Heart right ventricle (tissue), 16 donors: ENCODE measurements around the gene IBSP. TPM values are rescaled to one million over a fixed set of nuclear protein-coding genes. Genes with fewer than 3 reads are reported as not detected.

Source experiments
- ATAC-seq, 8 donors: fragments of 200-7000 bp; cut with Tn5 transposase; one replicate each; pipeline ENCODE4 v1.9.1; 2020; ENCODE audit warnings: mild to moderate bottlenecking in 8 of 8, moderate library complexity in 8 of 8, moderate number of reproducible peaks in 1 of 8
- DNase-seq, 2 donors: peaks; one replicate each; pipeline ENCODE4 v3.0.0-alpha.2; 2020
- H3K27ac ChIP-seq, 10 donors: fragments of 200-600 bp; sonication (generic) in 2 of 10; one replicate each; pipeline versions ENCODE4 v1.5.0 to v1.8.0; 2020 to 2022; ENCODE audit warnings: mild to moderate bottlenecking in 3 of 10
- H3K27me3 ChIP-seq, 7 donors: fragments of 200-600 bp; one replicate each; pipeline ENCODE4 v1.8.0; 2021 to 2022; ENCODE audit warnings: mild to moderate bottlenecking in 2 of 7
- H3K36me3 ChIP-seq, 9 donors: fragments of 200-600 bp; sonication (generic) in 1 of 9; one replicate each; pipeline versions ENCODE4 v1.5.0 to v1.8.0; 2020 to 2022; ENCODE audit warnings: mild to moderate bottlenecking in 2 of 9
- H3K4me1 ChIP-seq, 9 donors: fragments of 200-600 bp; sonication (generic) in 1 of 9; one replicate each; pipeline versions ENCODE4 v1.5.0 to v1.8.0; 2020 to 2022; ENCODE audit warnings: mild to moderate bottlenecking in 4 of 9
- H3K4me3 ChIP-seq, 10 donors: fragments of 200-600 bp; sonication (generic) in 2 of 10; one replicate each; pipeline versions ENCODE4 v1.5.0 to v1.8.0; 2020 to 2022; ENCODE audit warnings: mild to moderate bottlenecking in 7 of 10, moderate library complexity in 2 of 10
- H3K9me3 ChIP-seq, 11 donors: fragments of 200-600 bp in 10 of 11; sonication (generic) in 2 of 11; one replicate each; pipeline versions ENCODE4 v1.5.0 to v1.8.0; 2013 to 2022; ENCODE audit warnings: mild to moderate bottlenecking in 2 of 11, control low read depth in 1 of 11, moderate library complexity in 1 of 11
- WGBS, 2 donors: extraction: QIAGEN DNeasy Blood & Tissue Kit; methylation state at CpG; one replicate each; pipeline ENCODE4 v1.1.7; 2013; ENCODE audit warnings: inconsistent platforms in 1 of 2; 5-methylcytosine and 5-hydroxymethylcytosine counted together
- intact Hi-C, 10 donors: fragments of 100-400 bp; cut with DNase I; formaldehyde crosslinking; loops; one replicate each; pipeline versions ENCODE4 v1.11.1 to v1.14.2; 2022
- polyA plus RNA-seq, 2 donors: library from polyadenylated mRNA; stranded (reverse); fragments of 200-250 nt; gene quantifications; one replicate each; pipeline ENCODE4 v1.2.3, GENCODE V29; 2013
- total RNA-seq, 10 donors: library from RNA; stranded (reverse); fragmentation: NEBNext Ultra II Directional in 3 of 10; extraction: Animal tissue kit (Norgen Biotek cat#: 25700) in 3 of 10; gene quantifications; one replicate each; pipeline versions ENCODE4 v1.2.1 to v1.2.4, GENCODE V29; 2021 to 2023
- TF ChIP-seq, protein P1 (sequence below), 9 donors: fragments of 200-600 bp; sonication (generic) in 2 of 9; IDR thresholded peaks; one replicate each; pipeline versions ENCODE4 v1.5.0 to v1.8.0; 2021 to 2022; ENCODE audit warnings: antibody characterized with exemption in 9 of 9, mild to moderate bottlenecking in 5 of 9, moderate library complexity in 1 of 9
- donor health status: Arrhythmogenic right ventricular cardiomyopathy.
- donor health status: ischemic (EF 13 %, LVEDD 7.1; RV severe dilation, severe dysfunction).
- donor health status: healthy with polysubstance abuse.
- donor health status: DM: no; HTN: yes; CAD: no.
- donor health status: DM: no; HTN: no; CAD: no.
- donor health status: ischemic (EF 25% LVEDD 6.9; RV normal size, moderate dysfunction).
- donor health status: ischemic (EF 25% LVEDD 5.7; RV mildly dilated, moderate dysfunction).
- donor health status: healthy.
- donor health status: DM: yes; HTN: yes; CAD: no.
- donor health status: Ischemic cardiomyopathy.
- donor health status: ischemic (EF 35%, LVEDD 5.7; RV mildly dilated, moderate dysfunction).
- donor health status: nonischemic (EF 11% LVEDD 7.7; RV severe dilation, severe dysfunction).
- donor health status: DM: yes; HTN: yes; CAD: no.
- donor health status: PGD.
- donor health status: ischemic (EF 29% LVEDD 5.4; RV normal size, mild dysfunction).
- donor health status: nonischemic (EF 23%, LVEDD 6.1; RV moderate dilation, normal function).

IBSP gene
- total and polyA plus RNA-seq, 12 donors = 0.16 TPM; not detected in 11

DNA sequence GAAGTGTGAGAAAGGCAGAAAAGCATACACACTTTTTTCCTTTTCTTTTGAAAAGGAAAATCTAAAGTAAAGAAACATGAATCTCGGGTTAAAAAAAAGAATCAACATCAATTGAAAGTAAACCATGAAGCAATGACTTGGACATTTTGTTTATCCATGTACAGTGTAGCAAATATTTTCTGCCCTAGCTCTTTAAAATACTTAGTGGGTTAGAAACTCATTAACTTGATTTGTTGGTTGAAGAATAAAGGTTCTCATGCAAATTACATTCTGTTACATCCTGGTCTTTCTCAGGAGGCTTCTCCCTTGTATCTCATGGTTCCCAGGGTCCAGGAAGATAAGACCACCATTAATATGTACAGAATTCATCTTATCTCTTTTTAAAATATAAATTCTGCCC lies 24.4 kb downstream of the IBSP start:
- peaks cover 0 to 4% (median 0%) of the 10 kb centered on the region in 11 donors for H3K9me3 ChIP-seq
- TF ChIP-seq, protein P1, sequence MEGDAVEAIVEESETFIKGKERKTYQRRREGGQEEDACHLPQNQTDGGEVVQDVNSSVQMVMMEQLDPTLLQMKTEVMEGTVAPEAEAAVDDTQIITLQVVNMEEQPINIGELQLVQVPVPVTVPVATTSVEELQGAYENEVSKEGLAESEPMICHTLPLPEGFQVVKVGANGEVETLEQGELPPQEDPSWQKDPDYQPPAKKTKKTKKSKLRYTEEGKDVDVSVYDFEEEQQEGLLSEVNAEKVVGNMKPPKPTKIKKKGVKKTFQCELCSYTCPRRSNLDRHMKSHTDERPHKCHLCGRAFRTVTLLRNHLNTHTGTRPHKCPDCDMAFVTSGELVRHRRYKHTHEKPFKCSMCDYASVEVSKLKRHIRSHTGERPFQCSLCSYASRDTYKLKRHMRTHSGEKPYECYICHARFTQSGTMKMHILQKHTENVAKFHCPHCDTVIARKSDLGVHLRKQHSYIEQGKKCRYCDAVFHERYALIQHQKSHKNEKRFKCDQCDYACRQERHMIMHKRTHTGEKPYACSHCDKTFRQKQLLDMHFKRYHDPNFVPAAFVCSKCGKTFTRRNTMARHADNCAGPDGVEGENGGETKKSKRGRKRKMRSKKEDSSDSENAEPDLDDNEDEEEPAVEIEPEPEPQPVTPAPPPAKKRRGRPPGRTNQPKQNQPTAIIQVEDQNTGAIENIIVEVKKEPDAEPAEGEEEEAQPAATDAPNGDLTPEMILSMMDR (IDR thresholded peaks at IDR 0.05) = no peak
- H3K4me1 ChIP-seq = no peaks in the 10 kb centered on the region
- intact Hi-C loops = no loop called here
- DNase-seq (no peak), ATAC-seq (no peak)
- H3K27me3 ChIP-seq = no peaks in the 10 kb centered on the region
- no peaks in the 10 kb centered on the region for H3K36me3 ChIP-seq
- no peak overlapping the region for H3K27ac ChIP-seq
- 79 to 83% methylated on average over 1 of the region's 1 CpG for WGBS, 2 donors
- H3K4me3 ChIP-seq = no peak overlapping the region

DNA sequence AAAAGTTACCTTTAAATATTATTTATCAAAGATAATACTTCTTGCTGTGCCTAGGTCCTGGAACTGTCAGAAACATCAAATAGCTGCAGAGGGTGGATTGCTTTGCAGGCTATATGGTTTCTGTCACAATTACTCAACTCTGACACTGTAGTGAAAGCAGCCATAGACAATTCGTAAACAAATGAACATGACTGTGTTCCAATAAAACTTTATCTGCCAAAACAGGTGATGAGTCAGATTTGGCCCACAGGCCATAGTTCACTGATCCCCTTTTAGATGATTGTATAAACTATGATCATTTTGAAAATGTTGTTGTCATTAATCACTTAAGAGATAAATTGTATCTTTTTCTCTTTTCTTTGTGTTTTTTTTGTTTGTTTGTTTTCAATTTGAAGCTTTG lies 25.0 kb downstream of the IBSP start:
- Histone ChIP-seq H3K4me1 (no peaks in the 10 kb centered on the region), H3K27me3 (no peaks in the 10 kb centered on the region), H3K9me3 (peaks cover 0 to 4% (median 0%) of the 10 kb centered on the region in 11 donors), H3K27ac (no peak overlapping the region), H3K4me3 (no peak overlapping the region), H3K36me3 (no peaks in the 10 kb centered on the region)
- no peak for ATAC-seq
- intact Hi-C loops = no loop called here
- 84 to 85% methylated on average over 1 of the region's 1 CpG for WGBS, 2 donors
- TF ChIP-seq, protein P1 (IDR thresholded peaks at IDR 0.05) = no peak
- DNase-seq = no peak

DNA sequence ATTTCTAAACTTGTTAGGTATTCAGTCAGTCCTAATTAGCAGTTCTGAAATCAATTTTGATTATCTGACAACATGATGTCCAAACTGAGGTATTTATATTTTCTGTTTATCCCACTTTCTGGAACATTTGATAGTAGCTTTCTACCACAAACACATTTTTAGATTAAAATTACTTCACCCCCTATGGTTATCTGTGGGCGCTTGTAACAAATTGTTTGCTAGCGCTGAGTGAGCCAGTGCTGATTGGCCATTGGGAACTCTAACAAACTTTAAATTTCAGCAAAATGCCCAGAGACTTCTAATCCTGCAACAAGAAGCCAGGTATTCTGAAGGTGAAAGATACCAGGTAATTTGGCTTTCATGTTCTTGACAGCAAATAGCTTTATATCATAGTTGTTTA lies 33.3 kb downstream of the IBSP start, which contains the start of gene MEPE:
Gene MEPE, plus strand, starts transcription at position 301 of the 400 bp plus-strand sequence. CDS start 1,746 bp downstream, outside the sequence.
- 74 to 96% methylated on average over 2 of the region's 2 CpGs for WGBS, 2 donors
- Histone ChIP-seq H3K4me3 (no peak within 1 kb of the TSS), H3K36me3 (no peaks in the 10 kb centered on the region), H3K27me3 (no peaks in the 10 kb centered on the region), H3K9me3 (no peaks in the 10 kb centered on the region), H3K4me1 (peaks cover 0 to 9% (median 0%) of the 10 kb centered on the region in 9 donors), H3K27ac (no peak within 1 kb of the TSS)
- ATAC-seq (no peak), DNase-seq (no peak)
- intact Hi-C loops = loop anchor here in 3 of 10 donors (10.0 kb wide), 3 partner anchors 278 to 558 kb away; no protein-coding TSS in a partner anchor
- TF ChIP-seq, protein P1 (IDR thresholded peaks at IDR 0.05) = no peak

DNA sequence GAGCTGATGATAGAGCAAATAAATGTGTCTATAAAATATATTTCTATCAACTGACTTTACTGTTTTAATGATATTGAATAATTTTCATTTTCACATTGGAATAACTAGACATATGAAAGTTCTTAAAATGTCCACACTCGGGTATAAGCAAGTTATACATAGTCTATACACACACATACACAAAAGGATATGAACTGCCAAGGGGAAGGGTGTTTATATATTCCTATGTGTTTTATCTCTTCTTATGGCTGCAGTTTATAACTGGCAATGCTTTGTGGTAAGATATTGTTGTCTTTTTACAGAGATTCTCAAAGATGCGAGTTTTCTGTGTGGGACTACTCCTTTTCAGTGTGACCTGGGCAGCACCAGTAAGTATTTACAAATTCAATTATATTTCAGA lies 35.0 kb downstream of the IBSP start:
- ATAC-seq = no peak
- intact Hi-C loops = loop anchor here in 3 of 10 donors (10.0 kb wide), 3 partner anchors 280 to 560 kb away; no protein-coding TSS in a partner anchor

More for the DNA sequence above, 35.0 kb downstream of the IBSP start:
- 84 to 92% methylated on average over 2 of the region's 2 CpGs for WGBS, 2 donors
- Histone ChIP-seq H3K27ac (no peak overlapping the region), H3K4me1 (peaks cover 0 to 13% (median 5%) of the 10 kb centered on the region in 9 donors), H3K36me3 (no peaks in the 10 kb centered on the region), H3K4me3 (no peak overlapping the region), H3K9me3 (no peaks in the 10 kb centered on the region), H3K27me3 (no peaks in the 10 kb centered on the region)
- DNase-seq = no peak
- TF ChIP-seq, protein P1 (IDR thresholded peaks at IDR 0.05) = no peak
